Measurements from ENCODE around the gene NAGA.

Gene NAGA

DNA sequence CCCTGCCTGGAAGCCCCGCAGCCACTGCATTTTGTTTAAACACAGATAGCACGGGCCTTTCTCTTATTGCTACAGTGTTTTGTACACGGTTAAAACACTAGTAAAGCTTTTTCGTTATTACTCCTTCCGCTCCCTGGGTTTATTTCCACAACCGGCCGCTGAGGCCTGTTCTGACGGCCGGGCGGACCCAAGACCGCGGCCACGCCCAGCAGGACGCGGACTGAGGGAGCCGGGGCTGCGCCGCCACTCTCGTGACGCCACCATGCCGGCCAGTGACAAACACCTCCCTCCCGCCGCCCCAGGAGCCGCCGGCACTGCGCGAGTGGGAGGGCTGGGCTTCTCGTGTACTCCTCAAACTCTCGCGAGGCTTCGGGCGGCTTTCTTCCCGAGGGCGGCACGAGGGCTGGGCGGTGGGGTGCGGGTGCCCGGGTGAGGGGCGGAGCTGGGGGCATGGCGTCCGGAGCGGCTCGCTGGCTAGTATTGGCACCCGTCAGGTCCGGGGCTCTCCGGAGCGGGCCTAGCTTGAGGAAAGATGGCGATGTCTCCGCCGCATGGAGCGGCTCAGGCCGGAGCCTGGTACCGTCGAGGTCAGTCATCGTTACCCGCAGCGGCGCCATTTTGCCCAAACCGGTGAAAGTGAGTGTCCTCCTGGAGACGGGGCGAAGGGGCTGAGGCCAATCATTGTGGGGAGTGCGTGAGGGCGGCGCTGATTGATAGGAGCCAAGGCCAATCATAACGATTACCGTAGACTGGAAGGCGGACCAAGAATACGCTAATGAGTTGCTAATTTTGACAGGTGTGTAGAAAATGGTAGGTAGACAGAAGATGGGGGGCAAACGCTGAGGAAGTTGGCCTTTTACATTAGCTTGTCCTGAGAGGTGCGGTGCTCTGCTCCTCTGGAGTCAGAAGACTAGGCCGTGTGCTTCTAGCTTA, 9.0 kb upstream of the NAGA start, which contains the start of gene SMDT1:
Gene SMDT1 (plus strand): TSS at position 382 of the 933 bp plus-strand sequence. CDS start 69 bp downstream, at position 451.
- TF ChIP-seq, protein P1, sequence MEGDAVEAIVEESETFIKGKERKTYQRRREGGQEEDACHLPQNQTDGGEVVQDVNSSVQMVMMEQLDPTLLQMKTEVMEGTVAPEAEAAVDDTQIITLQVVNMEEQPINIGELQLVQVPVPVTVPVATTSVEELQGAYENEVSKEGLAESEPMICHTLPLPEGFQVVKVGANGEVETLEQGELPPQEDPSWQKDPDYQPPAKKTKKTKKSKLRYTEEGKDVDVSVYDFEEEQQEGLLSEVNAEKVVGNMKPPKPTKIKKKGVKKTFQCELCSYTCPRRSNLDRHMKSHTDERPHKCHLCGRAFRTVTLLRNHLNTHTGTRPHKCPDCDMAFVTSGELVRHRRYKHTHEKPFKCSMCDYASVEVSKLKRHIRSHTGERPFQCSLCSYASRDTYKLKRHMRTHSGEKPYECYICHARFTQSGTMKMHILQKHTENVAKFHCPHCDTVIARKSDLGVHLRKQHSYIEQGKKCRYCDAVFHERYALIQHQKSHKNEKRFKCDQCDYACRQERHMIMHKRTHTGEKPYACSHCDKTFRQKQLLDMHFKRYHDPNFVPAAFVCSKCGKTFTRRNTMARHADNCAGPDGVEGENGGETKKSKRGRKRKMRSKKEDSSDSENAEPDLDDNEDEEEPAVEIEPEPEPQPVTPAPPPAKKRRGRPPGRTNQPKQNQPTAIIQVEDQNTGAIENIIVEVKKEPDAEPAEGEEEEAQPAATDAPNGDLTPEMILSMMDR (IDR thresholded peaks at IDR 0.05; ENCODE audit: low read length, missing control alignments), result no peak
- peak; percentile 99 for DNase-seq (ENCODE audit: low read depth)
- peak within 1 kb of the TSS; percentile 62 for H3K4me3 ChIP-seq (replicated peaks; ENCODE audit: low read depth, low read length)

DNA sequence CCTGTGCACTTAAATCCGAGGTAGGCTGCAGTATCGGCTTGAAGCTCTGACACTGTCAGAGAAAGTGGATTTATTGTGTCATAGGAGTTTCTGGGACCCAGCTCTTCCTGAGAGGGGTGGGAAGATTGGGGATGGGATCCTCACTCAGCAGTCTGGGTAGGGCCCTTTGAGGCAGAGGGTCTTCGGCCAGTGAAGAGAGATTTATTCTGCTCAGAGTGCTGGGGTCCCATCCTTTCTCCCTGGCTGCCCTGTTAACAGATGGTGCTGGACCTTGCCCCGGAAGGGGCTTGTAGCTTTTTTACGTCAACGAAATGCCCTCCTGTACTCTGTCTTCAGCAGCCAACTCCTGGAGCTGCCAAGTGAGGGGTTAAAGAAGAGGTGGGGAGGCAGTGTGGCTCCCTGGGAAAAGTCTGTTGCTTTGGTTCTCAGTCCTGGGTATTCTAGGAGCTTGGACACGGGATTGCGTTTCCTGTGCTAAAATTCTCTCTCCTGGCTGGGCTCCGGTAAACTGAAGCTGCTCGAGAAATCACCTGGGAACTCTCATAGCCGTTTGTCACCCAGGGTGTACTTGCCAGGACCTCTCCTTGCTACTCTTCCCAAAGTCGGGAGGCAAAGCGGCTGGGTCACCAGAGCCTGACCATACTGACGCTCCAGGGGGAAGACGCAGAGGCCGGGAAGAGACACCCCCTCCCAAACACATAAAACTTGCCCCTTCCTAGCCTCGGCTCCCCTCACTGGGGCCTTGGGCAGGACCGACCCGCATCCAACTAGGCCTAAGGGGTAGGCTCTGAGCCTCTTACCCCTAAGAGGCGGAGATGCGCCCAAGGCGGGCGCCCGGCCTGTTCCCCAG, 8.1 kb upstream of the NAGA start:
- DNase-seq (ENCODE audit: low read depth), result peak; percentile 34
- TF ChIP-seq, protein P1 (IDR thresholded peaks at IDR 0.05; ENCODE audit: low read length, missing control alignments), result no peak
- peak overlapping the region; percentile 62 for H3K4me3 ChIP-seq (replicated peaks; ENCODE audit: low read depth, low read length)

DNA sequence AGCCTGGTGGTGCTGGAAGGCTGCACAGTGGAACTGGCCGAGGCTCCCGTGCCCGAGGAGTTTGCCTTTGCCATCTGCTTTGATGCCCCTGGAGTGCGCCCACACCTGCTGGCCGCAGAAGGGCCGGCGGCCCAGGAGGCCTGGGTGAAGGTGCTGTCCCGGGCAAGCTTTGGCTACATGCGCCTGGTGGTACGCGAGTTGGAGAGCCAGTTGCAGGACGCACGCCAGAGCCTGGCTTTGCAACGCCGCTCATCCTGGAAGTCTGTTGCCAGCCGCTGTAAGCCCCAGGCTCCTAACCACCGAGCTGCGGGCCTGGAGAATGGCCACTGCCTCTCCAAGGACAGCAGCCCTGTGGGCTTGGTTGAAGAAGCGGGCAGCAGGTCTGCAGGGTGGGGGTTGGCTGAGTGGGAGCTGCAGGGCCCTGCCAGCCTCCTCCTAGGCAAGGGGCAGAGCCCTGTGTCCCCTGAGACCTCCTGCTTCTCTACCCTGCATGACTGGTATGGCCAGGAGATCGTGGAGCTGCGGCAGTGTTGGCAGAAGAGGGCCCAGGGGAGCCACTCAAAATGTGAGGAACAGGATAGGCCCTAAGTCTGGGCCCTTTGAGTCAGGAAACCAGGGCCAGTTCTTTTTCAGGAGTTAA, 7.0 kb upstream of the NAGA start:
- TF ChIP-seq, protein P1 (IDR thresholded peaks at IDR 0.05; ENCODE audit: low read length, missing control alignments), result no peak
- no peak for DNase-seq (ENCODE audit: low read depth)
- H3K4me3 ChIP-seq (replicated peaks; ENCODE audit: low read depth, low read length), result no peak overlapping the region

DNA sequence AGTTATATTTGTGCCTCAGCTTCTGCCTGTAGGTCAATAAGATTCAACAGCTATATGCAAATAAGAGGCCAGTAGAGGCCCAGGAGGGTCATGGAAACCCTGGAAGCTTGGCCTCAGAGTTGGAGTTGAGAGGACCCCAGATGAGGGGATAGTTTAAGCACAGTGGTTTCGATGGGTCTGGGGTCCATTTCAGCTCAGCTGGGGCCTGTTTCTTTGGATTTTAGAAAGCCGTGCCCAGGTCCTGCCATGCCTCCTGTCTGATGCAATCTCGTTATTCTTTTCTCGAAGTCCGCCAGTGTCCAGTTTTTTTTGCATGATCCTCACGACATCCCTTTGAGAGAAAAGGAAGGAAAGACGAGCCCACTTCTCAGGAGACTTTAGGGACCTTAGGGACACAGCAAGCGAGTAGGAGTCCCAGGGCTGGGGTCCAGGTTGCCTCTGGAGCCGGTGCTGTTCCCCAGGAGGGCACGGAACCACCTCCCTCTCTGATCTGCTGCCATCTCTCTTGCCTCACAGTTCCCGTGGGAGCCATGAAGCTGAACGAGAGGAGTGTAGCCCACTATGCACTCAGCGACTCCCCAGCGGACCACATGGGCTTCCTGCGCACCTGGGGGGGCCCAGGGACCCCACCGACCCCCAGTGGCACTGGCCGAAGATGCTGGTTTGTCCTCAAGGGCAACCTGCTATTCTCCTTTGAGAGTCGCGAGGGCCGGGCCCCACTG, 6.3 kb upstream of the NAGA start:
- TF ChIP-seq, protein P1 (IDR thresholded peaks at IDR 0.05; ENCODE audit: low read length, missing control alignments), result no peak
- H3K4me3 ChIP-seq (replicated peaks; ENCODE audit: low read depth, low read length), result no peak overlapping the region
- DNase-seq (ENCODE audit: low read depth), result no peak

DNA sequence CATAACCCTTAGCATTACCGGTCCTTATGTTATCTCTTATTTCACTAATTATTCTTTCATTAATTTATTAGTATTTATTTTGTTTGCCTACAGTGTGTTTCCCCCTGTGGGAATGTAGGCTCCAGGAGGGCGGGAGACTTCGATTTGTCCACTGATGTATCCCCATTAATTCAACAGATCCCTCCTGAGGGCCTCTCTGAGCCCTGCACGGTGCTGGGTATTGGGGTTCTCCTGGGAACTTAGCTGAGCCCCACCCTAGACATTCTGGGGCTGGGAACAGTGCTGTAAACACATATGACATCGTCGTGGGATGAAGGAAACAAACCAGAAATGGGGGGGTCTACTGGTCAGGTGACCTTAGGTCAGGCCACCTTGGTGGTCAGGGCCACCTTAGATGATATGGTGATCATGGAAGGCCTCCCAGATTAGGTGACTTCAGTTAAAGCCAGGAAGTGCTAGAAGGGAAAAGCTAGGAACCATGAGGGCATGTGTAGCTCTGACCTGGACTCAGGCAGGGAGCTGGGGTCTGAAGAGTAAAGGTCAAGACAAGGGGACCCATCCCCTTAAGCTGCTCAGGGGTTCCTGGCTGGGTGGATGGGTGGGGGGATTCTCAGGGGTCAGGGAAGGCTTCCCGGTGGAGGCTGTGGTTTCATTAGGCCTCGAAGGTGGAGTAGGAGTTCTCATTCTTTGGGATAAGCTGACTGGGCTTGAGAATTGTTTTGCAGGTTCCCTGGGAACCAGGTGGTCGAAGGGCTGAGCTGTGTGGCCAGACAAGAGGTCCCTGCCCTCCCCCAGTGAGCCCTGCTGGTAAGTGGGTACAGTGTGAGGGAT, 4.4 kb upstream of the NAGA start:
- peak overlapping the region; percentile 60 for H3K4me3 ChIP-seq (replicated peaks; ENCODE audit: low read depth, low read length)
- TF ChIP-seq, protein P1 (IDR thresholded peaks at IDR 0.05; ENCODE audit: low read length, missing control alignments), result no peak
- no peak for DNase-seq (ENCODE audit: low read depth)

Measured in fibroblast of pulmonary artery (primary cell).